ENCODE data around the gene BICD1. TPM values are rescaled to one million over a fixed set of nuclear protein-coding genes. Genes with fewer than 3 reads are reported as not detected.

The BICD1 gene
- total and polyA plus RNA-seq, 2 of the 13 experiments (the other 11 are each of a cell fraction or from before 2014, with no cell fraction given): 4.5 to 5.2 TPM

- TF ChIP-seq RBAK (CRISPR knock-in tag; IDR thresholded peaks at IDR 0.05) (no peak), NFYC (CRISPR knock-in tag; IDR thresholded peaks at IDR 0.05) (peak; percentile 53), BATF2 (CRISPR knock-in tag; IDR thresholded peaks at IDR 0.05) (no peak), ZNF350 (CRISPR knock-in tag; IDR thresholded peaks at IDR 0.05; ENCODE audit: borderline replicate concordance, low read depth) (no peak), MAFK (conservative IDR thresholded peaks at IDR 0.05 in 1 of 2, IDR thresholded peaks at IDR 0.05 in 1 of 2; ENCODE audit: low read length in 2 of 2) (no peak), NFIB (CRISPR knock-in tag; IDR thresholded peaks at IDR 0.05; ENCODE audit: borderline replicate concordance) (no peak), THAP11 (CRISPR knock-in tag; IDR thresholded peaks at IDR 0.05) (no peak; the same call in 1 of the 2 replicates), ISL2 (CRISPR knock-in tag; IDR thresholded peaks at IDR 0.05) (peak; percentile 66), IRF1 (CRISPR knock-in tag; IDR thresholded peaks at IDR 0.05; ENCODE audit: low read depth) (no peak), CSRNP2 (CRISPR knock-in tag; conservative IDR thresholded peaks at IDR 0.05; ENCODE audit: low read depth) (no peak), ZMYM2 (CRISPR knock-in tag; IDR thresholded peaks at IDR 0.05) (peak; percentile 40; the same call in 1 of the 2 replicates), NFKBIZ (CRISPR knock-in tag; IDR thresholded peaks at IDR 0.05) (no peak), NFATC3 (CRISPR knock-in tag; IDR thresholded peaks at IDR 0.05) (no peak), ZNF616 (CRISPR knock-in tag; IDR thresholded peaks at IDR 0.05; ENCODE audit: low read depth) (peak; percentile 16; the same call in 1 of the 2 replicates), MTF2 (CRISPR knock-in tag; IDR thresholded peaks at IDR 0.05; ENCODE audit: borderline replicate concordance) (peak; percentile 79; the same call in 1 of the 2 replicates), KLF16 (CRISPR knock-in tag; IDR thresholded peaks at IDR 0.05) (peak in 1 of 2 experiments; percentile 62; a peak in 1 of 4 replicates), ZNF543 (CRISPR knock-in tag; IDR thresholded peaks at IDR 0.05) (peak; percentile 29; the same call in 1 of the 2 replicates), KDM2A (CRISPR knock-in tag; IDR thresholded peaks at IDR 0.05; ENCODE audit: borderline replicate concordance, low read depth) (peak; percentile 77), ZFYVE20 (CRISPR knock-in tag; IDR thresholded peaks at IDR 0.05; ENCODE audit: borderline replicate concordance, low read depth) (no peak), FOXK1 (CRISPR knock-in tag; IDR thresholded peaks at IDR 0.05; ENCODE audit: borderline replicate concordance, low read depth) (no peak), KAT7 (CRISPR knock-in tag; IDR thresholded peaks at IDR 0.05; ENCODE audit: borderline replicate concordance) (peak; percentile 62; the same call in 1 of the 2 replicates), ZNF18 (CRISPR knock-in tag; IDR thresholded peaks at IDR 0.05; ENCODE audit: insufficient replicate concordance) (no peak), ATF6 (CRISPR knock-in tag; conservative IDR thresholded peaks at IDR 0.05) (no peak)
Measured at GRCh38 chr12:32399370-32400113, 292.9 kb downstream of the BICD1 start, which contains the start of gene FGD4 (continued).

All from HepG2 (cell line).